Prostate gland (tissue), 2 donors: ENCODE measurements around the gene TIAM2. TPM values are rescaled to one million over a fixed set of nuclear protein-coding genes. Genes with fewer than 3 reads are reported as not detected.

Source experiments
- DNase-seq: peaks from one replicate; pipeline ENCODE4 v3.0.0-alpha.2; 2019; ENCODE audit warnings: low spot score
- H3K27ac ChIP-seq, 2 donors: fragments of 200-600 bp; sonication (generic); 2 replicates each; pipeline ENCODE4 v1.5.1; 2017 to 2019
- H3K27me3 ChIP-seq: fragments of 200-600 bp; sonication (generic); replicated peaks from 2 replicates; pipeline ENCODE4 v1.5.1; 2019; ENCODE audit not compliant: insufficient read depth
- H3K36me3 ChIP-seq, 2 donors: fragments of 200-600 bp; sonication (generic); 1 replicate in 1 of 2; 2 replicates in 1 of 2; pipeline versions ENCODE4 v1.5.1 to v1.8.1; 2017 to 2019
- H3K4me1 ChIP-seq: fragments of 200-600 bp; sonication (generic); replicated peaks from 2 replicates; pipeline ENCODE4 v1.5.1; 2019
- H3K4me3 ChIP-seq, 2 donors: fragments of 200-600 bp; sonication (generic); 2 replicates each; pipeline ENCODE4 v1.5.1; 2017 to 2019
- H3K9me3 ChIP-seq: fragments of 200-600 bp; sonication (generic); 2 replicates; pipeline ENCODE4 v1.5.1; 2017
- CTCF ChIP-seq, 4 experiments: fragments of 200-600 bp in 2 of 4; fragments of 450-650 bp in 2 of 4; sonication (generic) in 2 of 4; IDR thresholded peaks; 1 replicate in 3 of 4; 2 replicates in 1 of 4; pipeline ENCODE4 v1.5.1; 2016 to 2019; ENCODE audit warnings: antibody characterized with exemption in 4 of 4, mild to moderate bottlenecking in 2 of 4, moderate library complexity in 2 of 4
- POLR2A ChIP-seq: fragments of 450-650 bp; IDR thresholded peaks from one replicate; pipeline ENCODE4 v1.6.1; 2016; ENCODE audit warnings: antibody characterized with exemption, mild to moderate bottlenecking
- POLR2AphosphoS5 ChIP-seq: sonication (generic); formaldehyde crosslinking; IDR thresholded peaks from one replicate; pipeline ENCODE4 v1.6.1; 2017; ENCODE audit warnings: antibody characterized with exemption
- WGBS: methylation state at CpG from one replicate; pipeline ENCODE4 v1.1.5; 2018; 5-methylcytosine and 5-hydroxymethylcytosine counted together
- intact Hi-C: fragments of 100-400 bp; cut with DNase I; formaldehyde crosslinking; loops from one replicate; pipeline ENCODE4 v1.14.2; 2022
- total RNA-seq, 2 donors: library from RNA; depleted of rRNA; stranded (reverse); fragments of >200 nt; gene quantifications; one replicate each; pipeline ENCODE4 v1.1.0, GENCODE V29; 2016

Gene TIAM2
- total RNA-seq, 2 donors from 2014 or later = 13.1 to 21.6 TPM

- Histone ChIP-seq H3K27ac (no peak overlapping the region), H3K36me3 (no peaks in the 10 kb centered on the region), H3K27me3 (no peaks in the 10 kb centered on the region), H3K4me1 (peaks cover 3% of the 10 kb centered on the region), H3K9me3 (no peaks in the 10 kb centered on the region), H3K4me3 (no peak overlapping the region)
- intact Hi-C loops = no loop called here
- WGBS = 40% methylated on average over 12 of the region's 12 CpGs
- TF ChIP-seq POLR2AphosphoS5 = no peak
- TF ChIP-seq CTCF (IDR thresholded peaks at IDR 0.05) = no peak
- DNase-seq = no peak
Observed at GRCh38 chr6:155041741-155042279, 46.7 kb downstream of the TIAM2 start.

- H3K4me3 ChIP-seq = no peak overlapping the region
- no peak for TF ChIP-seq POLR2AphosphoS5
- TF ChIP-seq POLR2A = no peak
- TF ChIP-seq CTCF (IDR thresholded peaks at IDR 0.05) = no peak
- no peaks in the 10 kb centered on the region for H3K27me3 ChIP-seq
- WGBS = 71% methylated on average over 2 of the region's 2 CpGs
- H3K27ac ChIP-seq = no peak overlapping the region
- no peaks in the 10 kb centered on the region for H3K36me3 ChIP-seq
- DNase-seq = no peak
- H3K9me3 ChIP-seq = no peaks in the 10 kb centered on the region
- peaks cover 3% of the 10 kb centered on the region for H3K4me1 ChIP-seq
- intact Hi-C loops = no loop called here
Observed at GRCh38 chr6:155042983-155043382, 47.9 kb downstream of the TIAM2 start.

- no peak overlapping the region for H3K27ac ChIP-seq
- no peaks in the 10 kb centered on the region for H3K9me3 ChIP-seq
- H3K4me3 ChIP-seq = no peak overlapping the region
- no peaks in the 10 kb centered on the region for H3K36me3 ChIP-seq
- DNase-seq = no peak
- H3K4me1 ChIP-seq = peaks cover 3% of the 10 kb centered on the region
- intact Hi-C loops = no loop called here
- WGBS = 83% methylated on average over 9 of the region's 9 CpGs
- no peaks in the 10 kb centered on the region for H3K27me3 ChIP-seq
- TF ChIP-seq POLR2AphosphoS5 (no peak), CTCF (IDR thresholded peaks at IDR 0.05) (no peak), POLR2A (no peak)
Observed at GRCh38 chr6:155045561-155046404, 50.7 kb downstream of the TIAM2 start.

GRCh38 chr6:155047523-155047922 is 52.4 kb downstream of the TIAM2 start:
- TF ChIP-seq CTCF (IDR thresholded peaks at IDR 0.05) = no peak
- TF ChIP-seq POLR2AphosphoS5 = no peak
- WGBS = 99% methylated on average over 7 of the region's 7 CpGs

GRCh38 chr6:155050311-155050710 is 55.2 kb downstream of the TIAM2 start:
- H3K4me1 ChIP-seq = no peaks in the 10 kb centered on the region
- DNase-seq = no peak
- WGBS = 91% methylated on average over 5 of the region's 5 CpGs
- no peaks in the 10 kb centered on the region for H3K9me3 ChIP-seq
- no peaks in the 10 kb centered on the region for H3K36me3 ChIP-seq
- TF ChIP-seq POLR2AphosphoS5 (no peak), CTCF (IDR thresholded peaks at IDR 0.05) (no peak), POLR2A (no peak)
- no peak overlapping the region for H3K27ac ChIP-seq
- H3K27me3 ChIP-seq = no peaks in the 10 kb centered on the region
- intact Hi-C loops = no loop called here
- H3K4me3 ChIP-seq = no peak overlapping the region

More at GRCh38 chr6:155047523-155047922, 52.4 kb downstream of the TIAM2 start:
- intact Hi-C loops = no loop called here
- Histone ChIP-seq H3K9me3 (no peaks in the 10 kb centered on the region), H3K36me3 (no peaks in the 10 kb centered on the region), H3K4me1 (no peaks in the 10 kb centered on the region), H3K4me3 (no peak overlapping the region), H3K27me3 (no peaks in the 10 kb centered on the region), H3K27ac (no peak overlapping the region)
- DNase-seq = no peak
